HL-60 (cell line): ENCODE measurements around the gene FAM180B.

Experiments
- DNase-seq, 2 experiments: peaks; one replicate each; pipeline ENCODE4 v3.0.0-alpha.2; 2010 to 2020; ENCODE audit warnings: low read depth in 1 of 2, low spot score in 1 of 2
- H3K27ac ChIP-seq: fragments of 250-450 bp; sonication (Bioruptor Pico); replicated peaks from 2 replicates; pipeline ENCODE4 v1.5.1; 2020; ENCODE audit warnings: mild to moderate bottlenecking, moderate library complexity
- H3K27me3 ChIP-seq: fragments of 250-450 bp; sonication (Bioruptor Pico); 2 replicates; pipeline ENCODE4 v1.5.1; 2021; ENCODE audit warnings: mild to moderate bottlenecking, moderate library complexity; ENCODE audit not compliant: insufficient read depth, poor library complexity, severe bottlenecking
- H3K4me3 ChIP-seq: replicated peaks from 2 replicates; pipeline ENCODE4 v1.5.1; 2011; ENCODE audit warnings: mild to moderate bottlenecking, control low read depth, low read length; ENCODE audit not compliant: insufficient read depth
- GABPA ChIP-seq: IDR thresholded peaks from 2 replicates; pipeline ENCODE4 v1.6.1; 2012; ENCODE audit warnings: low read depth
- POLR2AphosphoS5 ChIP-seq: IDR thresholded peaks from 2 replicates; pipeline ENCODE4 v1.6.1; 2012; ENCODE audit warnings: low read depth
- SPI1 ChIP-seq: IDR thresholded peaks from 2 replicates; pipeline ENCODE4 v1.6.1; 2012; ENCODE audit warnings: low read depth, mild to moderate bottlenecking, borderline replicate concordance
- TF ChIP-seq, protein P1 (sequence below): IDR thresholded peaks from 2 replicates; pipeline ENCODE4 v1.6.1; 2012; ENCODE audit warnings: low read depth; ENCODE audit not compliant: insufficient replicate concordance
- TF ChIP-seq, protein P2 (sequence below): IDR thresholded peaks from one replicate; pipeline ENCODE4 v1.5.1; 2011; ENCODE audit warnings: low read length, control low read depth, inconsistent platforms; ENCODE audit not compliant: insufficient read depth

Gene FAM180B

DNA sequence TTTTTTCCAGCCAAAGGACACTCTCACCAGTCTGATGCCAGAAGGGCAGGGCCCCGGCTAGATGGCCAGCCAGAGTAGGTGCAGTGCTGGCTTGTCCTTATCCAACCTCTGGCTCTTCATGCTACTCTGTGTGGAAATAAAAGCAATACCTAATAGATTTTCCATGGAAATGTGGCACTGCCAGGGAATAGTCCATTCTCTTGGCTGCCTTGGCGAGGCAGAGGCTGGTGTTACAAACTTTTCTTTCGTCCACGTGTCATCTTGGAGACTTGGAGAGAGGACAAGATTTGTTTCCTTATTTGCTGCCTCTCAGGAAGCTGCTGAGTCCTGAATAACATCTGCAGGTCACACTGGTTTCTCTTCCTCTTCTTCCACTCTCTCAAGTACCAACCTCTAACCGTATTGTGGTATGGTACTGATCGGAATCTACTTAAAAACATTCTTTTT is 24.9 kb downstream of the FAM180B start:
- TF ChIP-seq SPI1 = peak; percentile 48; the same call in 1 of the 2 replicates
- TF ChIP-seq, protein P1, sequence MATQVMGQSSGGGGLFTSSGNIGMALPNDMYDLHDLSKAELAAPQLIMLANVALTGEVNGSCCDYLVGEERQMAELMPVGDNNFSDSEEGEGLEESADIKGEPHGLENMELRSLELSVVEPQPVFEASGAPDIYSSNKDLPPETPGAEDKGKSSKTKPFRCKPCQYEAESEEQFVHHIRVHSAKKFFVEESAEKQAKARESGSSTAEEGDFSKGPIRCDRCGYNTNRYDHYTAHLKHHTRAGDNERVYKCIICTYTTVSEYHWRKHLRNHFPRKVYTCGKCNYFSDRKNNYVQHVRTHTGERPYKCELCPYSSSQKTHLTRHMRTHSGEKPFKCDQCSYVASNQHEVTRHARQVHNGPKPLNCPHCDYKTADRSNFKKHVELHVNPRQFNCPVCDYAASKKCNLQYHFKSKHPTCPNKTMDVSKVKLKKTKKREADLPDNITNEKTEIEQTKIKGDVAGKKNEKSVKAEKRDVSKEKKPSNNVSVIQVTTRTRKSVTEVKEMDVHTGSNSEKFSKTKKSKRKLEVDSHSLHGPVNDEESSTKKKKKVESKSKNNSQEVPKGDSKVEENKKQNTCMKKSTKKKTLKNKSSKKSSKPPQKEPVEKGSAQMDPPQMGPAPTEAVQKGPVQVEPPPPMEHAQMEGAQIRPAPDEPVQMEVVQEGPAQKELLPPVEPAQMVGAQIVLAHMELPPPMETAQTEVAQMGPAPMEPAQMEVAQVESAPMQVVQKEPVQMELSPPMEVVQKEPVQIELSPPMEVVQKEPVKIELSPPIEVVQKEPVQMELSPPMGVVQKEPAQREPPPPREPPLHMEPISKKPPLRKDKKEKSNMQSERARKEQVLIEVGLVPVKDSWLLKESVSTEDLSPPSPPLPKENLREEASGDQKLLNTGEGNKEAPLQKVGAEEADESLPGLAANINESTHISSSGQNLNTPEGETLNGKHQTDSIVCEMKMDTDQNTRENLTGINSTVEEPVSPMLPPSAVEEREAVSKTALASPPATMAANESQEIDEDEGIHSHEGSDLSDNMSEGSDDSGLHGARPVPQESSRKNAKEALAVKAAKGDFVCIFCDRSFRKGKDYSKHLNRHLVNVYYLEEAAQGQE = no peak
- Histone ChIP-seq H3K4me3 (no peak overlapping the region), H3K27me3 (no peaks in the 10 kb centered on the region), H3K27ac (no peak overlapping the region)
- peak; percentile 29 to 52 for DNase-seq

DNA sequence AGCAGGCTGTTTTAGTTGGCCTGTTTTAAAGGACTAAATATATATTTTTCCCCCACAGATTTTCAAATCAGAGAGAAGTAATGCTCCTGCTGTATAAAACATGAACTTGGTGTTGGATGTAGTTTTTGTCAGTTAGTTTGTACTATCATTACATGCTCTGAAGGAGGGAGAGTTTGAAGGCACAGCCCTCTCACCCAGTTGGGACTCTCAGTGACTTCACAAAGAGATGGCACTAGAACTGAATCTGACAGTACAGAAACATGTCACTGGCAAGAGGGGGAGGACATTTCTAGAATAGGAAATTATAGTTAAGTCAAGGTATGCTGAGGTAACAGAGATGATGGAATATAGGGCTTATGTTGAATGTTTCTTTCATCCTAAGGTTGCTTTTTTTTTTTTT is 28.8 kb downstream of the FAM180B start:
- Histone ChIP-seq H3K27me3 (no peaks in the 10 kb centered on the region), H3K27ac (no peak overlapping the region), H3K4me3 (no peak overlapping the region)
- DNase-seq = no peak
- TF ChIP-seq, protein P2, sequence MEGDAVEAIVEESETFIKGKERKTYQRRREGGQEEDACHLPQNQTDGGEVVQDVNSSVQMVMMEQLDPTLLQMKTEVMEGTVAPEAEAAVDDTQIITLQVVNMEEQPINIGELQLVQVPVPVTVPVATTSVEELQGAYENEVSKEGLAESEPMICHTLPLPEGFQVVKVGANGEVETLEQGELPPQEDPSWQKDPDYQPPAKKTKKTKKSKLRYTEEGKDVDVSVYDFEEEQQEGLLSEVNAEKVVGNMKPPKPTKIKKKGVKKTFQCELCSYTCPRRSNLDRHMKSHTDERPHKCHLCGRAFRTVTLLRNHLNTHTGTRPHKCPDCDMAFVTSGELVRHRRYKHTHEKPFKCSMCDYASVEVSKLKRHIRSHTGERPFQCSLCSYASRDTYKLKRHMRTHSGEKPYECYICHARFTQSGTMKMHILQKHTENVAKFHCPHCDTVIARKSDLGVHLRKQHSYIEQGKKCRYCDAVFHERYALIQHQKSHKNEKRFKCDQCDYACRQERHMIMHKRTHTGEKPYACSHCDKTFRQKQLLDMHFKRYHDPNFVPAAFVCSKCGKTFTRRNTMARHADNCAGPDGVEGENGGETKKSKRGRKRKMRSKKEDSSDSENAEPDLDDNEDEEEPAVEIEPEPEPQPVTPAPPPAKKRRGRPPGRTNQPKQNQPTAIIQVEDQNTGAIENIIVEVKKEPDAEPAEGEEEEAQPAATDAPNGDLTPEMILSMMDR = no peak
- TF ChIP-seq POLR2AphosphoS5 (no peak), GABPA (no peak), SPI1 (no peak)
- TF ChIP-seq, protein P1 = no peak

DNA sequence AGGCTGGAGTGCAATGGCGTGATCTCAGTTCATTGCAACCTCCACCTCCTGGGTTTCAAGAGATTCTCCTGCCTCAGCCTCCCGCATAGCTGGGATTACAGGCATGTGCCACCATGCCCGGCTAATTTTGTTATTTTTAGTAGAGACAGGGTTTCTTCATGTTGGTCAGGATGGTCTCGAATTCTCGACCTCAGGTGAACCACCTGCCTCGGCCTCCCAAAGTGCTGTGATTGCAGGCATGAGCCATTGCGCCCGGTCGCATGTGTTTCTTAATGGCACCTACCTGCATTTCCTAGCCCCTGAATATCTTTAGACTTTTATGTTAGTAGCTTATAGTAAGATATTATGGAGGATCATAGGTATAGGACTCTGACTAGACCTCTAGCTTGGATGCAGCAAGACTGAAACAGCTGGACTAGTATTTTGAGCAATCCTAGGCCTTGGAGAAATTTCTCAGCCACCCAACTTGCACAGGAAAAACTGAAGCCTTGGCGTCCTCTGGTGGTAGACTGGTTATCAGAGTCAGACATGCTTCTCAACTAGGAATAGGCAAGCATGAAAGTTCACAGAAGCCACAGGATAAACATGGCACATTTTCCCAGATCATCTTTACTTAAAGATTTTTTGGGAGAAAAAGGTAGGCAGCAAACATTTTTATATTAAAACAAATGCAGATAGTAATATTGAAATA is 30.4 kb downstream of the FAM180B start:
- peak; percentile 46 to 67 for DNase-seq
- Histone ChIP-seq H3K27ac (no peak overlapping the region), H3K4me3 (no peak overlapping the region), H3K27me3 (no peaks in the 10 kb centered on the region)
- TF ChIP-seq, protein P2 = peak; percentile 88
- TF ChIP-seq POLR2AphosphoS5 = no peak

DNA sequence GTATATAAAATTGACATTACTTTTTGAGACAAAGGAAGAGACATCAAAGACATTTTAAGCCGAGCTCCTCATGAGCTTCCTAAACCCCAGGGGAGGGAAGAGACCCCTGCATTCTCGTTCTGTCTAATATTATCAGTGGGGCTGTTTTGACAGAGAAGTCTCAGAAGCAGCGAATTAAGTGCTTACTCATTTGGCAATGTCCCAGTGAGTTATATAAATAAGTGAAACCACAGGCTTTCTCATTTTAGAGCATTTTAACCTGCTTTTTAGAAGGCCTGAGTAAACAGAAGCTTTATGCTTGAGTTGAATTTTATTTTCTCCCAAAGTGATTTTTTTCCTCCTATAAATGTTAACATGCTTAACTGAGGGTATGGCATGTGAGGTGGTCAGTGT is 30.9 kb downstream of the FAM180B start:
- DNase-seq = no peak
- TF ChIP-seq, protein P1 = no peak
- TF ChIP-seq POLR2AphosphoS5 (no peak), SPI1 (no peak)
- TF ChIP-seq, protein P2 = no peak
- no peak overlapping the region for H3K4me3 ChIP-seq
- H3K27me3 ChIP-seq = no peaks in the 10 kb centered on the region
- H3K27ac ChIP-seq = no peak overlapping the region
